Measurements from ENCODE around the gene MAP3K6. TPM values are rescaled to one million over a fixed set of nuclear protein-coding genes. Genes with fewer than 3 reads are reported as not detected.

MAP3K6 gene
- total and polyA plus RNA-seq, 2 of the 4 experiments (the other 2 are of a cell fraction): 4.8 to 15.9 TPM

DNA sequence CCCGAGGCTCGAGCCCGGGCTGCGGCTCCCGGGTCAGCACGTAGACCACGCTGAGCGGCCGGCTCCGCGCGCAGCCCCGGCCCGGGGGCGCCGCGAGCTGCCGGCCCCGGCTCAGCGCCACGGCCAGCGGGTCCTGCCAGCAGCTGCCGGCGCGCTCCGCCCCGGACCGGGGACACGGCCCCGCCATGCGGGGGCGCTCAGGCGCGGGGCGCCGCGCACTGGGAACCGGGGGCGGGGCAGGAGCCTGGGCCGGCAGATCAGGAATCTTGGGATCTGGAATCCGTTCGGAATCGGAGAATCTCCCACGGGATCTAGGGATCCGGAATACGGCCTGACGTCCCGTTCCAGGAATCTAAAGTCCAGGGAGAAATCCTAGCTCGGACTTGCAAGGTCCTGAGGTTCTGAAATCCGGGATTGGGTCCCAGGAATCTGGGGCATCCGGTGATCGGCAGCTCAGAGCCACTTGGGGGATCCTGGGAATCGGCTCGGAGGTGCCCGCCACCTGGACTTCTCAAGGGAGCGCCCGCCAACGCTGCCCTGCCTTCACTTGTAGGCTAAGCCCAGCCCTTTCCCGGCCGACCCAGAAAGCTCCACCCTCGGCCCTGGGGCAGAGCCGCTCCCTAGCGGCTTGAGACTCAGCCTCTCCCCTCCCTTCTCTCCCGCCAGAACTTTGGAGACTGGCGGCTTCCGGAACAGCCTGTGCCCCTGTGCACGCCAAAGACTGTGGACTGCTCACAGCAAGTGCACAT is at the start of gene MAP3K6 (continued):
- TF ChIP-seq RAD21 (IDR thresholded peaks at IDR 0.05; ENCODE audit: low read length) (no peak; the same call in 1 of the 2 replicates), MAFK (IDR thresholded peaks at IDR 0.05; ENCODE audit: low read depth, low read length) (no peak), RCOR1 (IDR thresholded peaks at IDR 0.05; ENCODE audit: insufficient replicate concordance, low read length) (no peak)

DNA sequence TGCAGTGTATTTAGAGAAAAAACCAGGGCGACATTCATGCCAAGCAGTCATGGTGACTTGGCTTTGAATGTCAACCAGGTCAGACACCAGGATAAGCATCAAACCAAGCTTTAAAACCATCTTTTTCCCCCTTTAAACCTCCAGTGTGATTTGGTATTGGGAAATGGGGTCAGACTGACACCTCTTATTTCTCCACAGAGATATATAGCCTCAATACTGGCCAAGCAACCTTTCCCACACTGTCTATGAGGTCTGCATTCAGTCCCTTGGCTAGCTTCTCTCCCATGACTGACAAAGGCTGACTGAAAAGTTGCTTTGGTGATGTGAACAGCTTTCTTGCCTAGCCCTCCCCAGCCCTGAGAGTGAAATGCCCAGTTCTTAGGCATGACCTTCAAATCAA is 47.3 kb upstream of the MAP3K6 start:
- Histone ChIP-seq H4K5ac (ENCODE audit: low read depth, low read length) (no peak overlapping the region), H3K4me2 (ENCODE audit: low read depth, low read length) (no peak overlapping the region), H3K4me3 (ENCODE audit: insufficient read depth, low read depth, low read length) (no peak overlapping the region), H3K79me1 (ENCODE audit: low read depth in 1 of 2, low read length in 2 of 2) (peaks cover 34 to 51% of the 10 kb centered on the region in 2 experiments), H2BK120ac (ENCODE audit: low read depth, low read length) (no peak overlapping the region), H3K18ac (ENCODE audit: low read depth, low read length) (no peak overlapping the region), H2AFZ (replicated peaks; ENCODE audit: low read length, poor library complexity) (no peak overlapping the region), H4K20me1 (ENCODE audit: insufficient read depth, low read length) (no peaks in the 10 kb centered on the region), H3K23ac (ENCODE audit: low read depth, low read length) (no peak overlapping the region), H3K4ac (ENCODE audit: low read depth, low read length) (no peak overlapping the region), H3K56ac (ENCODE audit: extremely low read depth, insufficient read depth, low read length) (no peak overlapping the region), H3K9ac (ENCODE audit: low read depth, low read length) (no peak overlapping the region), H3K9me3 (ENCODE audit: control insufficient read depth, insufficient read depth, low read length) (no peaks in the 10 kb centered on the region), H3K36me3 (ENCODE audit: control insufficient read depth, insufficient read depth, low read length) (peaks cover 61% of the 10 kb centered on the region), H2AK5ac (ENCODE audit: low read depth, low read length) (no peak overlapping the region), H2BK5ac (ENCODE audit: low read depth, low read length, poor library complexity, severe bottlenecking) (no peak overlapping the region), H3K27me3 (ENCODE audit: control insufficient read depth, insufficient read depth, low read length) (no peaks in the 10 kb centered on the region), H3K14ac (replicated peaks; ENCODE audit: low read depth, low read length) (no peak overlapping the region), H3K27ac (ENCODE audit: insufficient read depth, low read length) (no peak overlapping the region), H3K9me1 (ENCODE audit: insufficient read depth, low read length) (peaks cover 8% of the 10 kb centered on the region; the same call in 1 of the 2 replicates), H3K4me1 (ENCODE audit: control insufficient read depth, insufficient read depth, low read length) (peaks cover 6% of the 10 kb centered on the region), H2BK15ac (ENCODE audit: low read depth, low read length) (no peak overlapping the region), H2AK9ac (replicated peaks; ENCODE audit: low read depth, low read length, poor library complexity) (no peak overlapping the region), H4K8ac (ENCODE audit: low read depth in 2 of 2, low read length in 2 of 2) (no peak overlapping the region), H2BK20ac (ENCODE audit: low read depth, low read length) (no peak overlapping the region), H4K91ac (ENCODE audit: insufficient read depth, low read depth, low read length) (no peak overlapping the region)
- ATAC-seq (ENCODE audit: low read depth) (no peak), DNase-seq (no peak)
- BruUV-seq (replicated peaks): no TSS peak
- TF ChIP-seq, protein P1, sequence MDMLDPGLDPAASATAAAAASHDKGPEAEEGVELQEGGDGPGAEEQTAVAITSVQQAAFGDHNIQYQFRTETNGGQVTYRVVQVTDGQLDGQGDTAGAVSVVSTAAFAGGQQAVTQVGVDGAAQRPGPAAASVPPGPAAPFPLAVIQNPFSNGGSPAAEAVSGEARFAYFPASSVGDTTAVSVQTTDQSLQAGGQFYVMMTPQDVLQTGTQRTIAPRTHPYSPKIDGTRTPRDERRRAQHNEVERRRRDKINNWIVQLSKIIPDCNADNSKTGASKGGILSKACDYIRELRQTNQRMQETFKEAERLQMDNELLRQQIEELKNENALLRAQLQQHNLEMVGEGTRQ (IDR thresholded peaks at IDR 0.05; ENCODE audit: low read depth, low read length): no peak
- TF ChIP-seq, protein P2, sequence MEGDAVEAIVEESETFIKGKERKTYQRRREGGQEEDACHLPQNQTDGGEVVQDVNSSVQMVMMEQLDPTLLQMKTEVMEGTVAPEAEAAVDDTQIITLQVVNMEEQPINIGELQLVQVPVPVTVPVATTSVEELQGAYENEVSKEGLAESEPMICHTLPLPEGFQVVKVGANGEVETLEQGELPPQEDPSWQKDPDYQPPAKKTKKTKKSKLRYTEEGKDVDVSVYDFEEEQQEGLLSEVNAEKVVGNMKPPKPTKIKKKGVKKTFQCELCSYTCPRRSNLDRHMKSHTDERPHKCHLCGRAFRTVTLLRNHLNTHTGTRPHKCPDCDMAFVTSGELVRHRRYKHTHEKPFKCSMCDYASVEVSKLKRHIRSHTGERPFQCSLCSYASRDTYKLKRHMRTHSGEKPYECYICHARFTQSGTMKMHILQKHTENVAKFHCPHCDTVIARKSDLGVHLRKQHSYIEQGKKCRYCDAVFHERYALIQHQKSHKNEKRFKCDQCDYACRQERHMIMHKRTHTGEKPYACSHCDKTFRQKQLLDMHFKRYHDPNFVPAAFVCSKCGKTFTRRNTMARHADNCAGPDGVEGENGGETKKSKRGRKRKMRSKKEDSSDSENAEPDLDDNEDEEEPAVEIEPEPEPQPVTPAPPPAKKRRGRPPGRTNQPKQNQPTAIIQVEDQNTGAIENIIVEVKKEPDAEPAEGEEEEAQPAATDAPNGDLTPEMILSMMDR (conservative IDR thresholded peaks at IDR 0.05; ENCODE audit: low read depth, low read length): no peak
- TF ChIP-seq SMC3 (IDR thresholded peaks at IDR 0.05; ENCODE audit: low read depth, low read length) (no peak), BHLHE40 (IDR thresholded peaks at IDR 0.05; ENCODE audit: low read depth, low read length) (no peak), FOS (IDR thresholded peaks at IDR 0.05; ENCODE audit: low read depth, low read length) (no peak), RAD21 (IDR thresholded peaks at IDR 0.05; ENCODE audit: low read length) (no peak), MAFK (IDR thresholded peaks at IDR 0.05; ENCODE audit: low read depth, low read length) (no peak), RCOR1 (IDR thresholded peaks at IDR 0.05; ENCODE audit: insufficient replicate concordance, low read length) (no peak), CHD1 (IDR thresholded peaks at IDR 0.05; ENCODE audit: low read depth, low read length) (no peak), NFE2L2 (IDR thresholded peaks at IDR 0.05; ENCODE audit: low read depth, low read length) (no peak), RFX5 (IDR thresholded peaks at IDR 0.05; ENCODE audit: low read depth, low read length) (no peak)
- CTCF ChIA-PET: no interaction called here
- POLR2A ChIA-PET (ENCODE audit: unreplicated experiment): interaction anchor here (0.6 kb wide), 1 partner anchor 15 kb away, joined by 3 read pairs; no protein-coding TSS in a partner anchor
- in situ Hi-C loops (cut with MboI; ENCODE audit: low sequenced_read_pairs): loop anchor here (10.0 kb wide), 1 partner anchor 251 kb away; no protein-coding TSS in a partner anchor
- dilution Hi-C loops (cut with HindIII; ENCODE audit: low sequenced_read_pairs, unreplicated experiment): no loop called here
- no CpG with 5 or more reads among the region's 1 CpG for WGBS, 2 experiments (ENCODE audit: extremely low coverage in 2 of 2, insufficient read length in 1 of 2)
- intact Hi-C loops (cut with micrococcal nuclease): no loop called here
